ENCODE results near the gene EVA1A. TPM values are rescaled to one million over a fixed set of nuclear protein-coding genes. Genes with fewer than 3 reads are reported as not detected.

Gene EVA1A
- total and polyA plus RNA-seq, 2 donors = 0.63 to 7.1 TPM

DNA sequence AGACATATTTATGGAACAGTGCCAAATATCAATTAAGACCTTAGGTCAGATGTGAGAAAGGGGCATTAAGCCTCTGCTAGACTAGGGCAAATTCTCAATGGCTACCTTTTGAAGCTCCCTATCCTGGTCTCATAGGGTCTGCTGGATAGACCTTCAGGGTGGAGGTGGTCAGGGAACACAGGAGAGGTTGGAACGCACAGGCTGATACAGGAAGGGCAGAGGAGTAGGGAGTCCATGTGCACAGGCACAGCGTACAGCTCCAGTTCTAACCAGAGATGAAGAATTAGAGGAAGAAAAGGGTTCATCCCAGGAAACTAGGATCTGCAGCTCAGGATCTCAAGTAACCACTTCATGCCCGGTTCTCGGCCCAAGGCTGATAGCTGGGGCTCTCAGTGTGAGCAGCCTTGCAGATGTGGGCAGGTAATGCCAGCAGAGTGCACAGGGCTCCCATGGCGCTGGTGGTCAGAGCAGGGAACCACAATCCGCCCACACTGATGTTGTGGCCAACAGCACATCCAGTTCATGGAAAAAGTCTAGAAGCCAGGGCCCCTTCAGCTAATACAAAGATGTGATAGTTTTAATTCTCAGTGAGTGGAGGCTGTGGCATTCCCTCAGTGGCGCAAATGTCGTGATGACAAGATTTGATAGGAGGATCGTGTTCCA is 3.4 kb upstream of the EVA1A start:
- H3K36me3 ChIP-seq (ENCODE audit: insufficient read depth) = no peaks in the 10 kb centered on the region
- no peak overlapping the region for H3K4me3 ChIP-seq (ENCODE audit: low read depth, low read length)
- DNase-seq (ENCODE audit: extremely low spot score) = no peak
- 89% methylated on average over 9 of the region's 9 CpGs for WGBS
- H3K4me1 ChIP-seq (ENCODE audit: insufficient read depth) = no peaks in the 10 kb centered on the region
- H3K27ac ChIP-seq (ENCODE audit: low read depth) = no peak overlapping the region

DNA sequence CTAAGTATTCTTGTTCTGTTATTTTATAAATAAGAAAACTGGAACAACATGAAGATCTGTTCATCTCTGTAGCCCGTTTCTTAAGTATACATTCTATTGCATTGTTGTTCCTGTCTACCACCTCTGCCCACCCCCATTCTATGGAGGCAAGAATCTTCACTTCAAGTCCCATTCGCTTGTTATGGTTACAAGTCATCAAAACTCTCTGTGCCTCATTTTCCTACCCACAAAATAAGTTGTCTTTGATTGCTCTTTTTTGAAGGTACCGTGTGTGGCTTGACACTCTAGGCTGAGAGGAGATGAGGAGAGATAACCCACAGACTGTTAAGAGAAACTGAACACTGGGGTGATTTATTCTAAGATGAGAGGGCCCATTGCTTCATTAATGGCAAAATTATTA is 2.9 kb upstream of the EVA1A start:
- Histone ChIP-seq H3K4me1 (ENCODE audit: insufficient read depth) (no peaks in the 10 kb centered on the region), H3K36me3 (ENCODE audit: insufficient read depth) (no peaks in the 10 kb centered on the region), H3K27ac (ENCODE audit: low read depth) (no peak overlapping the region), H3K4me3 (ENCODE audit: low read depth, low read length) (no peak overlapping the region)
- WGBS = 91% methylated on average over 3 of the region's 3 CpGs
- no peak for DNase-seq (ENCODE audit: extremely low spot score)

DNA sequence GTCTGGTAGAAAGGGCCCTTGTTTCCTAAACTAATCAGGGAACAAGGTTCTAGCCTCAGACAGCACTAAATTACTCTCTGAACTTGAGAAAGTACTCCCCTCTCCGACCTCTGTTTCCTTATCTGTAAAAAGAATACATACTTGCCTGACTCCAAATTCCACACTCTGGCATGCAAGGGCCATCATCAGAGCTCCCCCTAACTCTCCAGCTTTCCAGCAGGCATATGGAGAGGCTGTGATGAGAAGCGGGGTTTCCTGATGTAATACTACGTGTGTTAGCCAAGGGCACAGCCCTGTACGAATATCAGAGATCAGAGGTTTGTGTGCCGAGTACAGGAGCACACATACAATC is 1.8 kb upstream of the EVA1A start:
- no peak for DNase-seq (ENCODE audit: extremely low spot score)
- H3K4me1 ChIP-seq (ENCODE audit: insufficient read depth) = no peaks in the 10 kb centered on the region

GRCh38 chr2:75561566-75562512 is 1.1 kb upstream of the EVA1A start:
- no peak for DNase-seq (ENCODE audit: extremely low spot score)
- WGBS = 80% methylated on average over 11 of the region's 11 CpGs
- Histone ChIP-seq H3K27ac (ENCODE audit: low read depth) (no peak overlapping the region), H3K36me3 (ENCODE audit: insufficient read depth) (no peaks in the 10 kb centered on the region), H3K4me1 (ENCODE audit: insufficient read depth) (no peaks in the 10 kb centered on the region), H3K4me3 (ENCODE audit: low read depth, low read length) (no peak overlapping the region)

More for the DNA sequence above, 1.8 kb upstream of the EVA1A start:
- no peaks in the 10 kb centered on the region for H3K36me3 ChIP-seq (ENCODE audit: insufficient read depth)
- no peak overlapping the region for H3K4me3 ChIP-seq (ENCODE audit: low read depth, low read length)
- 85% methylated on average over 5 of the region's 5 CpGs for WGBS
- no peak overlapping the region for H3K27ac ChIP-seq (ENCODE audit: low read depth)

DNA sequence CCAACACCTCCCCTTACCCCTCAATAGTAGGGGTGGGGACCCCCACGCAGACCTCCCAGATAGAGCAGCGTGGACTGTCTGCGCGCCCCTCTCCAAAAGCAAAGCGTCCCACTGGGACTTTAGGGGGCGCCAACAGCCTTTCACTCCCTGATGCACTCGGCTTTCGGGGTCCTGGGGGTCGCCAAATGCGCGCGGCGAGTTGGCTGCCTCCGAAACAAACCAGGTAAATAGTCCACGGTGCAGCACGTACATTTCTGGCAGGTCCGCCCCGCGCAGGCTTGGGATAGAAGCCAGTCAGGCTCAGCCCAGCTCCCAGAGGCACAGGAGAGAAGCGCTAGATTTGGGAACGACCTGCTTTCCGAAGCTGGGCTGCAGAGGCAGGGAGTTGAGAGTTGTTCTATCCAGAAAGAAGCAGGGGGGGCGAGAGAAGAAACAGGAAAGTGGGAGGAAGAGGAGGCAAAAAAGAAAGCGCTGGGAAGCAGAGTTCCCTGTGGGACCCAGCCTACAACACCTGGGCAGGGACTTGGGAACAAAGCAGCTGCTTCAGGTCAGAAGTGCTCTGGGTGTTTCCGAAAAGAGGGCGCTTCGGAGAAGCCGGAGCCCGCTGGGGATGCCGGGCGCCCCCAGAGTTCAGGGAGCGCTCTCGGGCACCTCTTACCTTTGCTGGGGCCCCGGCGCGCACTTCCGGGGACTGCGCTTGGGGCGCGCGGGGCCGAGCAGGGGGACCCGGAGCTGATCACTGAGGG is 544 bp downstream of the EVA1A start:
- WGBS = under 1% methylated on average over 43 of the region's 43 CpGs
- DNase-seq (ENCODE audit: extremely low spot score) = no peak
- Histone ChIP-seq H3K4me1 (ENCODE audit: insufficient read depth) (no peaks in the 10 kb centered on the region), H3K36me3 (ENCODE audit: insufficient read depth) (no peaks in the 10 kb centered on the region), H3K27ac (ENCODE audit: low read depth) (no peak overlapping the region), H3K4me3 (ENCODE audit: low read depth, low read length) (peak overlapping the region; percentile 57)

GRCh38 chr2:75559680-75560021 is 1.1 kb downstream of the EVA1A start:
- no peak overlapping the region for H3K27ac ChIP-seq (ENCODE audit: low read depth)
- no peaks in the 10 kb centered on the region for H3K4me1 ChIP-seq (ENCODE audit: insufficient read depth)
- H3K36me3 ChIP-seq (ENCODE audit: insufficient read depth) = no peaks in the 10 kb centered on the region
- H3K4me3 ChIP-seq (ENCODE audit: low read depth, low read length) = peak overlapping the region; percentile 57
- WGBS = 20% methylated on average over 8 of the region's 8 CpGs
- DNase-seq (ENCODE audit: extremely low spot score) = no peak

- Histone ChIP-seq H3K36me3 (ENCODE audit: insufficient read depth) (no peaks in the 10 kb centered on the region), H3K4me3 (ENCODE audit: low read depth, low read length) (no peak overlapping the region), H3K4me1 (ENCODE audit: insufficient read depth) (no peaks in the 10 kb centered on the region), H3K27ac (ENCODE audit: low read depth) (no peak overlapping the region)
- DNase-seq (ENCODE audit: extremely low spot score) = no peak
- WGBS = 84% methylated on average over 9 of the region's 9 CpGs
Observed at GRCh38 chr2:75558786-75559679, 1.7 kb downstream of the EVA1A start.

DNA sequence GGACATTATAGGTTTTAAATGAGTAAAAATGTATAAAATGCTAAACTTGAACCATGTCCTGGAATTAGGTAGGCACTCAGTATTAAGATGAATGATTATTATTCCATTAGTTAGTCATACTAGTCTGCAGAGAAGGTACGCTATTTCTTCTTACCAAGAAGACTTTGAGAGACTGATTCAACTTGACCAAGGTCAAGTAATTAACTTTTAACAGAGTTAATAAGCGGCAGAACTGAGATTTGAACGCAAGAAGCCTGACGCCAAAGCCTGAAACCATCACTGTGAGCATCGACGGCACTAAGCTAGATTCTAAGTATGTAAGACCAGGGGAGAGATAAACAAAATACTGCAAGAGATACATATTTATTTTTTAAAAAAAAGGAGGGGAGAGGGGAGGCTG is 2.6 kb downstream of the EVA1A start:
- no peaks in the 10 kb centered on the region for H3K36me3 ChIP-seq (ENCODE audit: insufficient read depth)
- H3K4me3 ChIP-seq (ENCODE audit: low read depth, low read length) = no peak overlapping the region
- 93% methylated on average over 6 of the region's 6 CpGs for WGBS
- no peak overlapping the region for H3K27ac ChIP-seq (ENCODE audit: low read depth)
- no peaks in the 10 kb centered on the region for H3K4me1 ChIP-seq (ENCODE audit: insufficient read depth)
- no peak for DNase-seq (ENCODE audit: extremely low spot score)

DNA sequence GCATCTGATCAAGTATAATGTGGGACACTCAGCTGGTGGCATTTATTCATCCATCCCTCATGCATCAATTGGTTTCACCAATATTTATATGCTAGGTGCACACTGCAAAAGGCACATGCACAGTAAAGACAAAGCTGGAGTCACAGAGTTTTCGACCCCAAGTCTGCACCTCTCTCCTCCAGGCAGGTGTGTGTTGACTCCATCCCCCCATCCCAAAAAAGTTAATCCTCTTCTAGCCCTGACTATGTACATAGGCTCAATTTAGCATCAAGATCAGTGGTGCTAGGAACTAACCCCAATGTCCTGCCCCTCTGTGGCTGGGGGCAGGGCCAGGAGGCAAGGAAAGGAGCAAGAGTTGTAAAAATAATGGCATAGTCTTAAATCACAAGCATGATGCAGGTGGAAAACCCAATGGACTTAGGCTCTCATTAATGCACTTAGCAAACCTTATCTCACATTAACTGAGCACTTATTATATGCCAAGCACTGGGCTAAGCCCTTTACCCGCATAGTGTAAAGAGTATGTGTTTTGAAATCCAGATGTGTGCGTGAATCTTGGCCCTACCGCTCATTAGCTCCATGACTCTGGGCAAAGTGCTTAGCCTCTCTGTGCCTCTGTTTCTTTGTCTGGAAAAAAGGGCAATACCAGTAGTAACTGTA is 3.1 kb downstream of the EVA1A start:
- Histone ChIP-seq H3K27ac (ENCODE audit: low read depth) (no peak overlapping the region), H3K36me3 (ENCODE audit: insufficient read depth) (no peaks in the 10 kb centered on the region), H3K4me1 (ENCODE audit: insufficient read depth) (no peaks in the 10 kb centered on the region), H3K4me3 (ENCODE audit: low read depth, low read length) (no peak overlapping the region)
- DNase-seq (ENCODE audit: extremely low spot score) = no peak
- 94% methylated on average over 4 of the region's 4 CpGs for WGBS

DNA sequence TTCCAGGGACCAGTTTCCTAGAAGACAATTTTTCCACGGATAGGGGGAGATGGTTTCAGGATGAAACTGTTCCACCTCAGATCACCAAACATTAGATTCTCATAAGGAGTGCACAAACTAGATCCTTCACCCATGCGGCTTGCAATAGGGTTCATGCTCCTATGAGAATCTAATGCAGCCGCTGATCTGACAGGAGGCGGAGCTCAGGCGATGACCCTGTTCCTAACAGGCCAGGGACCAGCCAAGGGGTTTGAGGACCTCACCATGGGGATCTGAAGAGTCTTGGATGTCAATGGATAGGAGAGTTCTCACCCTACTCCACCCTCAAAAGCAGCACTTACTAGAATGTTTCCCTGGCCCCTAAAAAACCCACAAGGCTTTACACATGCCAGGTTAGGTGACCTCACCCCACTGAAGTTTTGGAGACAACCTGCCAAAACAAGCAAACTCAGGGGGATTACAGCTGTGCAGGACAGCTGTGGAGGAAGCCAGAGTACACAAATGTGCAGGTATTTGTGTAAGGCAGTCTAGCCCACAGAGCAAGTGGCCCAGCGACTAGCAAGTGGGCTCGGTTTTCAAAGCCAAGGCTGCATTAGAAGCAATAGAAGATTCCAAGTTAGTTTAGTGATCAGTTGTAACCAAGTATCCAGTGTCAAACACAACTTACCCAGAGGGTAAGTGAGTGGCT is 3.9 kb downstream of the EVA1A start:
- no peak for DNase-seq (ENCODE audit: extremely low spot score)
- Histone ChIP-seq H3K36me3 (ENCODE audit: insufficient read depth) (no peaks in the 10 kb centered on the region), H3K4me1 (ENCODE audit: insufficient read depth) (no peaks in the 10 kb centered on the region), H3K27ac (ENCODE audit: low read depth) (no peak overlapping the region), H3K4me3 (ENCODE audit: low read depth, low read length) (no peak overlapping the region)
- WGBS = 91% methylated on average over 7 of the region's 7 CpGs

- Histone ChIP-seq H3K36me3 (ENCODE audit: insufficient read depth) (no peaks in the 10 kb centered on the region), H3K27ac (ENCODE audit: low read depth) (no peak overlapping the region), H3K4me3 (ENCODE audit: low read depth, low read length) (no peak overlapping the region), H3K4me1 (ENCODE audit: insufficient read depth) (no peaks in the 10 kb centered on the region)
- 88% methylated on average over 4 of the region's 4 CpGs for WGBS
- no peak for DNase-seq (ENCODE audit: extremely low spot score)
Observed at GRCh38 chr2:75555701-75556100, 5.0 kb downstream of the EVA1A start.

- DNase-seq (ENCODE audit: extremely low spot score) = no peak
- Histone ChIP-seq H3K27ac (ENCODE audit: low read depth) (no peak overlapping the region), H3K4me1 (ENCODE audit: insufficient read depth) (no peaks in the 10 kb centered on the region), H3K4me3 (ENCODE audit: low read depth, low read length) (no peak overlapping the region), H3K36me3 (ENCODE audit: insufficient read depth) (no peaks in the 10 kb centered on the region)
- WGBS = 80% methylated on average over 4 of the region's 4 CpGs
Observed at GRCh38 chr2:75553935-75554531, 6.7 kb downstream of the EVA1A start.
